Measurements from ENCODE around the gene ARMH1. TPM values are rescaled to one million over a fixed set of nuclear protein-coding genes. Genes with fewer than 3 reads are reported as not detected.

ARMH1 gene
- total and polyA plus RNA-seq, 8 donors, result 4.0 to 8.1 (median 6.3) TPM

DNA sequence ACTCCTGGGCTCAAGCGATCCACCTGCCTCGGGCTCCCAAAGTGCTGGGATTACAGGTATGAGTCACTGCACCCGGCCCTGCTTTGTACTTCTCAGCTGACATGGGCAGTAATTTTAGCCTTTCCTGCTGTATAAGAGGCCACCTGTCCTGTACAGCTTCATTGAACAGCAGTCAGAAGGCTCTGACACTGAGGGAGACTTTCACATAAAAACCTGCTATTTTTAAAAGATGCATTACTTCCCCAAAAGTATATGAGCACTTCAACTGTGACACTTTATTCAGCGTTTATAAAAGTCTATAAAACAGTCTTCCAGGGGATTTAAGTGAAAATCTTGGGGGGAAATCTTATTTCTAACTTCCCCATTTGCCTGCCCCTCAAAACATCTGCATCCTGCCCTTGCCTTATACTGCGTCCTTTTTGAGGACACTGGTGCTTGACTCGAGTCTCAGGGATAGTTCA is 38.8 kb downstream of the ARMH1 start:
- peak; percentile 41 for ATAC-seq
- H3K27me3 ChIP-seq, result no peaks in the 10 kb centered on the region
- H3K9me3 ChIP-seq, result no peaks in the 10 kb centered on the region
- intact Hi-C loops (cut with DNase I), result no loop called here
- no peak overlapping the region for H3K27ac ChIP-seq
- no peak for DNase-seq
- H3K4me3 ChIP-seq, result no peak overlapping the region
- TF ChIP-seq CTCF (IDR thresholded peaks at IDR 0.05), result no peak
- peaks cover 0 to 12% of the 10 kb centered on the region in 2 donors for H3K4me1 ChIP-seq
- H3K36me3 ChIP-seq, result no peaks in the 10 kb centered on the region

- H3K36me3 ChIP-seq, result no peaks in the 10 kb centered on the region
- no peak overlapping the region for H3K27ac ChIP-seq
- H3K9me3 ChIP-seq, result no peaks in the 10 kb centered on the region
- peaks cover 0 to 15% of the 10 kb centered on the region in 2 donors for H3K4me1 ChIP-seq
- no peak for TF ChIP-seq CTCF (IDR thresholded peaks at IDR 0.05)
- DNase-seq (no peak), ATAC-seq (no peak)
- H3K4me3 ChIP-seq, result no peak overlapping the region
- no peaks in the 10 kb centered on the region for H3K27me3 ChIP-seq
- intact Hi-C loops (cut with DNase I), result no loop called here
Observed at GRCh38 chr1:44714532-44714931, 40.0 kb downstream of the ARMH1 start.

GRCh38 chr1:44714944-44715571 is 40.5 kb downstream of the ARMH1 start:
- peak; percentile 93 for ATAC-seq
- DNase-seq, result peak in 3 of 4 donors; percentile 61 to 80 (median 63)
- no peak overlapping the region for H3K4me3 ChIP-seq

GRCh38 chr1:44717156-44717555 is 42.6 kb downstream of the ARMH1 start:
- Histone ChIP-seq H3K27ac (no peak overlapping the region), H3K9me3 (no peaks in the 10 kb centered on the region), H3K4me1 (peaks cover 0 to 21% of the 10 kb centered on the region in 2 donors), H3K27me3 (no peaks in the 10 kb centered on the region), H3K36me3 (no peaks in the 10 kb centered on the region), H3K4me3 (no peak overlapping the region)
- intact Hi-C loops (cut with DNase I), result no loop called here
- ATAC-seq (no peak), DNase-seq (no peak)
- TF ChIP-seq CTCF (IDR thresholded peaks at IDR 0.05), result no peak

More at GRCh38 chr1:44714944-44715571, 40.5 kb downstream of the ARMH1 start:
- Histone ChIP-seq H3K36me3 (no peaks in the 10 kb centered on the region), H3K4me1 (peaks cover 0 to 15% of the 10 kb centered on the region in 2 donors), H3K27me3 (no peaks in the 10 kb centered on the region), H3K9me3 (no peaks in the 10 kb centered on the region), H3K27ac (no peak overlapping the region)
- TF ChIP-seq CTCF (IDR thresholded peaks at IDR 0.05), result peak; percentile 93 to 94
- intact Hi-C loops (cut with DNase I), result no loop called here

GRCh38 chr1:44717653-44718052 is 43.1 kb downstream of the ARMH1 start:
- H3K9me3 ChIP-seq, result no peaks in the 10 kb centered on the region
- H3K27ac ChIP-seq, result no peak overlapping the region
- peak in 1 of 4 donors; percentile 39 for DNase-seq
- intact Hi-C loops (cut with DNase I), result no loop called here
- H3K36me3 ChIP-seq, result no peaks in the 10 kb centered on the region
- H3K4me3 ChIP-seq, result no peak overlapping the region
- H3K27me3 ChIP-seq, result no peaks in the 10 kb centered on the region
- H3K4me1 ChIP-seq, result peaks cover 0 to 22% of the 10 kb centered on the region in 2 donors
- ATAC-seq, result no peak
- no peak for TF ChIP-seq CTCF (IDR thresholded peaks at IDR 0.05)

Measured in left lung (tissue), 10 donors.